HG03575 (cell line): ENCODE data around the gene ABCA4.

Experiments used
- ATAC-seq: cut with Tn5 transposase; IDR thresholded peaks from one replicate; pipeline ENCODE4 v1.9.1; 2021; ENCODE audit not compliant: unreplicated experiment, insufficient number of reproducible peaks, low FRiP score; ENCODE audit errors: extremely low read depth

The ABCA4 gene

DNA sequence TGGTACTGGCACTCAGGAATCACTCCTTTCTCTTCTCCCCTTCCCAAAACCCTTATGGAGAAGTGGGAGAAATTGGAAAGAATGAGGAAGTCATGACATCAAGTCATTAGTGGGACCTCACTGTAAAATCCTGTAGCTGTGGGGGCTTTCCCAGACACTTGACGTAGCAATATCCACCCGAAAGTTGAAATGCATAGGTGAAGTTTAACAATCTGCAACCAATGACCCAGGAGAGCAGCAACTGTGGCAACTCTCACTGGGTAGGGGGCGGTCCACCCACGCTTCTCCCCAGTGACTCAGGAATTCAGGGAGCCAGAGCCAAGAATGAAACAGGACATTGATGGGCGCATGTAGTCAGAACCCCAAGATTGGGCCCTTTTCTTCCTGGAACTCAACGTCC lies 27.0 kb downstream of the ABCA4 start:
- no peak for ATAC-seq

GRCh38 chr1:94093396-94093795 lies 27.6 kb downstream of the ABCA4 start:
- no peak for ATAC-seq

DNA sequence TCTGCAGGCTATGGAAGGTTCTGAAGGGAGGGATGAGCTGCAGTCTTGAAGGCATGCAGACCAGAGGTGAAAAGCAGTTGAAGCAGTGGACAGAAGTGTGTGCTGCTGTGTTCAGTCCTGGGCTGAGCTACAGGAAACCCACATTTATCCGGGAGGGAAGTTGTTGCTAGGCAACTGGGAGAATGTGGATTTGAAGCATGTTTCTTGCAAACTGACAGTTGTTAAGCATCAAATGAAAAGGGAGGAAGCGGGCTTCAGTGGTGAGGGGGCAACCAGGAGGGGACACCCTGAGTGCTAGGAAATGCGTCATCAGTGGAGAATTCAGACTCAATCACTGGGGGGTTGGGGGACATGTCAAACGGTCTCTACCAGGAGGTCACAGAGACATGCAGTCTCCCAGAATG lies 28.7 kb downstream of the ABCA4 start:
- no peak for ATAC-seq

DNA sequence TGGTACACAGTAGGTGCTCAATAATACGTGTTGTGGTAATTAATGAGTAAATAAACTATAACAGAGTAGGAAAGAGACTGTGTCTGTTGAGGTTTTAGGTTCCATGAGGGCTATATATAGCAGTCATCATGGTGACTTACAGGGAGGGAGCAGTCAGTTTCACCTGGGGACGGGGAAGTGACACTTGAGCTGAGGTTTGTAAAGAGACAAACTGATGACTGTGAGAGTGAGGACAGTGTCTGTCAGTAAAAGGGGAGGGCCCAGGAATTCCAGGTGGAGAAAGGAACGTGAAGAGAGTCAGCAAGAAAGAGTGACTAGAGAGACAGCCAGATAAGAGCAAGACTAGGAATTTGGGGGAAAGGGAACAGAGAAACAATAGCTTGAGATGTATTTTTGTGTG lies 30.2 kb downstream of the ABCA4 start:
- no peak for ATAC-seq

DNA sequence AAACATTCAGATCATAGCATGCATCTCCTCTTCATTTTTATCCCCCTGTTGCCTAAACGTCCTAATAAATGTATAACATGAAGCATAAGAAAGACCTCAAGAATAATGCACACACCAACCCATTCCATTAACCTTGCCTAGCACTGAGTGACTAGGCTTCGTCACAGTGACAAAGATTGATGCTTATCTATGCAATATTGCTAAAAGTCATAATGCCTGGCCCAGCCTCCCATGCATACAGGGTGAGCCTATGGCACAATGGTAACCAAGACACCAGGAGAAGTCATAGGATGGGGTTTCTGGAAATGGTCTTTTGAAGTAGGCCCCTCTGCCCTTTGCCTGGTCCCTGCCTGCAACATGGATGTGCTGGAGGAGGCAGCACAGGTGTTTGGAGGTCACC lies 33.8 kb downstream of the ABCA4 start:
- ATAC-seq: no peak

GRCh38 chr1:94084547-94084946 lies 36.4 kb downstream of the ABCA4 start:
- no peak for ATAC-seq

DNA sequence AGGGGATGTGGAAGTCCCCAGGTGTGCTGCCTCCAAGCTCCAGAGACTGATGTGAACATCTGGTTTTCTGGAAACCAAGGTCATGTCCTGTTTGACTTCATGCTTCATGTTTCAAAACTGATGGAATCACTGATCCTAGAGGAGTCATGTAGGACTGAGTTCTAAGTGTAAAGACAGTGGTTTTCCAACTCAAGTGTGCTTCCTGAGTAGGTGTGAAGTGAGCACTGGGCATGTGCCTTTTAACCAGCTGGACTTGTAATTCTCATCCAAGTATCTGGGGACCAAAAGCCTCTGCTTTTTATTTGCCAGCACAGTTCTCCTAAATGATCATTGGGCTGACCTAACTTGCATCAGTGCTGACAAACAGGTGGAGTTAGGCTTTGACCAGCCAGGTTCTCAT lies 36.9 kb downstream of the ABCA4 start:
- no peak for ATAC-seq

- no peak for ATAC-seq
Observed at GRCh38 chr1:94083681-94084080, 37.3 kb downstream of the ABCA4 start.

GRCh38 chr1:94081566-94082344 lies 39.2 kb downstream of the ABCA4 start:
- no peak for ATAC-seq

DNA sequence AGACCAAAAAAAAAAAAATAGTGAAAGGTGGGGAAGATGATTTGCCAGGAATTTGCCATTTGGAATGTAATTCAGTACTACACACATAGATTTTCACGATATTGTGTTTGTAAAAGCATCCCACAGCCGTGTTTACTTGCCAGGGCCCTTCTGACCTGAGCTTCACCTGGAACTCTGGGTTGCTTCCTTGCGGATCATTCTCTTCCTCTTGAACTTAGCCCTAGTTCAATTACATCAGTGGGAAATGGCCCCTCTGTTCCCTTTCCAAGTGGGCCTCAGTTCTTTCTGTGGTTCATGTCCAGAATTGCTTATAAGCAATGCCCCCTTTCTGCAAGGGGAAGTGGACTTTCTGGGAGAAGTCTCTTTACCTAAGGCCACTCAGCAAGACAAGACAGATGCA lies 41.0 kb downstream of the ABCA4 start:
- no peak for ATAC-seq

- ATAC-seq: no peak
Observed at GRCh38 chr1:94079080-94079940, 41.6 kb downstream of the ABCA4 start.

DNA sequence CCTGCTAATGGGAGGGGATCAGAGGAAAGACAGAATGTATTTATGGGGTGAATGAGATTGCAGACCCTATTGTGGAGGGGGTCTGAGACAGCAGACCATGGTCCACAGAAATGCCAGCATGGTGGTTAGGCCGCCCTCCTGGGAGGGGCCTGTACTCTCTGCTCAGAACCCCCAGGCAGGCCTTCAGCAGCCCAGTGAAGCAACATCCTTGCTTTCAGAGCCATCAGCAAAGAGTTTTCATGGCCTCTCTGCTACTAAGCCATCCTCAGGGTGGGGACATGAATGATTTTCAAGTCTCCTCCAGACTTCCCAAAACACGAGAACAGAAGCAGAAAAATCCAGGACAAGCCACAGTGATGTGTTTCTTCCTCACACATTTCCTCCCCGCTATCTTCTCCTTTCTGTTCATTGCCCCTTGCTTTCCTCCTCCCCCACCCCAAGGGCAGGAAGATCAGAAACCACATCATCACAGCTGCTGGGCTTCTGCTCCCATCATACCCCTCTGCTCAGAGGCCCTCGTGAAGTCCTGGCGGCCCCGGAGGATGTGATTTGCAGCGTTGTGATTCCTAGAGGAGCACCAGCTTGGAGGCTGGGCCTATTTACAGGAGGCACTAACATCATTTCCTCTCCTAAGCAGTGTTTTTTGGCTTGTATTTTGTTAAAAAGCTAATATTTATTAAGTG lies 48.0 kb downstream of the ABCA4 start:
- ATAC-seq: no peak

GRCh38 chr1:94071976-94072375 lies 49.0 kb downstream of the ABCA4 start:
- ATAC-seq: no peak

DNA sequence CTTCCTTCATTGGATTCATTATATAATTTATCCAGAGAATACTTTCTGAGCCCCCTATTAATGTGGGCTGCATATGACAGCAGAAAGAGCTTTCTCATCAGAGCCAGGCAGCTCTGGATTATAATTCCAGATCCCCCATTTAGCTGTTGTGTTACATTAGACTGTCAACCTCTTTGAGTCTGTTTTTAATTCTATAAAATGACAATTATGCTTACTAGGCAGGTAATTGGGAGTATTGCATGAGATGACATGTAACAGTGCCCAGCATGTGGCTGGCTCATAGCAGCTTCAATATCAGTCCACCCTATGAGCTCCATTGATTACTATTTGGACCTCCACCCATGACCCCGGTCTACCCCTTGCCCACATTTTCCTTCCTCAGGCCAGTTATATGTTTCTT lies 49.6 kb downstream of the ABCA4 start:
- no peak for ATAC-seq

- ATAC-seq: no peak
Observed at GRCh38 chr1:94070865-94071264, 50.1 kb downstream of the ABCA4 start.

DNA sequence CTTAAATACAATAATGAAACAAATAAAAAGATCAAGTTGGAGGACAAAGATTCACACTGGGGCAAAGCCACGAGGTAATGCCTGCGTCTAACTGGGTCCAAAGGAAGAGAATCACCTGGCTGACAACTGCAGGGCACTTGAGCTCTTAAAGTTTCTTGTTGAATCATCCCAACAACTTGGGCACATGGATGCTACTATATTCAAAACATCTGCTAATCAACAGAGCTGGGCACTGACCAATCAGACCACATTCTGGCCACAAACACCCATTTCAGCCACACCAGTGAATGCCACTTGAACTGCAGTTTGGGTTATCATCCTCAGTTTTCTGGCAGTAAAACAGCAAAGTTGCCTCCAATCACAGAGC lies 51.0 kb downstream of the ABCA4 start:
- no peak for ATAC-seq

- ATAC-seq: no peak
Observed at GRCh38 chr1:94068999-94069918, 51.7 kb downstream of the ABCA4 start.

DNA sequence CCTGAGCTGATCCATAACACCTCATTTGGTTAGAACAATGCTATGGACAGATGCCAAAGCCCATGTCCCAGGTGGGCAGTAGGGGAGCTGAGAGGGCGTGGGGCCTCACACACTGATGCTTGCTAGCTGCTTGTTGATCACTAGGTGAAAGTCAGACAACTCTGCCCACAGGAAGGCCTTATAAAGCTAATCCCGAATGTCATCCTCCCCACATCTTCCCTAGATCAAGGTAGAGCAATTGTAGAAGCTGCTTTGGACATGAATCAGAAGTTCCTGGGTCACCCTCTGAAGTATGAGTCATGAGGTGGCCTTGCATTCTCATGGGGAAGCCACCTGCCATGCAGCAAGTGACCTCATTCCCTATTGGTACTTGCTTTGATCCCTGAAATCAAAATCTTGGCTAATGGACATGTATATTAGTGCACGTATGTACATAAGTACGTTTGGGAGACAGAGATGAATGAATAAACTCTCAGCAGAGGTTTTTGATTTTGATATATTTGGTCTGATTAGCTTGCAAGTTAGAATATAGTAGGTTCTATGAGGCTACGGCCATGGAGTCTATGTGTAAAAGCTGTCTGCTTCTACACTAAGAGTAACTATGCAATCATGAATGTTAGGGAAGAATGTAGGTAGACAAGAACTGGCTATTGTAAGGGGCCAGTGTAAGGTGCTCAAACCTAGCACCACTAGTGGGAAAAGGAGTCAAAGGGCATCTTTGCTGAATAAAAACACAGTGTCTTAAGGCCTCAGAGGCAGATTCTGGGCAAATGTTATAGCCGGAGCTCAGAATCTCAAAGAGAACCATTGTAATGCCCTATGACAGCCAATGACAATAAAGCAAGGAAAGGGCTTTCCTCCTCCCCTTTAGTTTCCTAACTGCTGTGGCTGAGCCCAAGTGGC lies 52.6 kb downstream of the ABCA4 start:
- ATAC-seq: no peak
